Gastroesophageal sphincter (tissue), 4 donors: ENCODE results near the gene PDZD4. TPM values are rescaled to one million over a fixed set of nuclear protein-coding genes. Genes with fewer than 3 reads are reported as not detected.

Experiments used
- ATAC-seq: fragments of 150-250 bp; one replicate; pipeline ENCODE4 v1.9.1; 2016; ENCODE audit warnings: mild to moderate bottlenecking, moderate library complexity
- H3K27ac ChIP-seq, 4 donors: fragments of 200-600 bp; sonication (generic) in 3 of 4; 1 replicate in 3 of 4; 2 replicates in 1 of 4; pipeline ENCODE4 v1.5.1; 2016 to 2019
- H3K27me3 ChIP-seq: fragments of 200-600 bp; sonication (generic); one replicate; pipeline ENCODE4 v1.5.1; 2019
- H3K36me3 ChIP-seq, 2 donors: fragments of 200-600 bp; sonication (generic); one replicate each; pipeline ENCODE4 v1.5.1; 2019; ENCODE audit warnings: control low read depth in 1 of 2
- H3K4me1 ChIP-seq, 3 donors: fragments of 200-600 bp; sonication (generic); 1 replicate in 2 of 3; 2 replicates in 1 of 3; pipeline ENCODE4 v1.5.1; 2016 to 2019; ENCODE audit warnings: control low read depth in 2 of 3
- H3K4me3 ChIP-seq, 2 donors: fragments of 200-600 bp; sonication (generic); one replicate each; pipeline ENCODE4 v1.5.1; 2019; ENCODE audit warnings: mild to moderate bottlenecking in 1 of 2, moderate library complexity in 1 of 2
- H3K9me3 ChIP-seq, 3 donors: fragments of 200-600 bp; sonication (generic); one replicate each; pipeline ENCODE4 v1.5.1; 2017 to 2019; ENCODE audit warnings: control low read depth in 2 of 3
- EP300 ChIP-seq: sonication (generic); formaldehyde crosslinking; IDR thresholded peaks from one replicate; pipeline ENCODE4 v1.6.1; 2017; ENCODE audit warnings: antibody characterized with exemption, mild to moderate bottlenecking
- POLR2A ChIP-seq, 2 donors: fragments of 450-650 bp; IDR thresholded peaks; one replicate each; pipeline ENCODE4 v1.6.1; 2017; ENCODE audit warnings: antibody characterized with exemption in 2 of 2, mild to moderate bottlenecking in 2 of 2, moderate library complexity in 1 of 2
- POLR2AphosphoS5 ChIP-seq: sonication (generic); formaldehyde crosslinking; IDR thresholded peaks from one replicate; pipeline ENCODE4 v1.6.1; 2017; ENCODE audit warnings: antibody characterized with exemption
- WGBS, 2 donors: methylation state at CpG; one replicate each; pipeline ENCODE4 v1.1.5; 2018; ENCODE audit warnings: low coverage in 1 of 2; 5-methylcytosine and 5-hydroxymethylcytosine counted together
- total RNA-seq, 4 donors: library from RNA; depleted of rRNA; stranded (reverse); fragments of >200 nt; gene quantifications; one replicate each; pipeline ENCODE4 v1.1.0, GENCODE V29; 2016
- TF ChIP-seq, protein P1 (sequence below), 4 experiments: fragments of 200-600 bp in 2 of 4; fragments of 450-650 bp in 2 of 4; sonication (generic) in 1 of 4; IDR thresholded peaks; one replicate each; pipeline ENCODE4 v1.5.1; 2017 to 2019; ENCODE audit warnings: antibody characterized with exemption in 4 of 4, mild to moderate bottlenecking in 2 of 4, moderate library complexity in 2 of 4

Gene PDZD4
- total RNA-seq, 4 donors from 2014 or later: 10.6 to 48.5 (median 26.4) TPM

DNA sequence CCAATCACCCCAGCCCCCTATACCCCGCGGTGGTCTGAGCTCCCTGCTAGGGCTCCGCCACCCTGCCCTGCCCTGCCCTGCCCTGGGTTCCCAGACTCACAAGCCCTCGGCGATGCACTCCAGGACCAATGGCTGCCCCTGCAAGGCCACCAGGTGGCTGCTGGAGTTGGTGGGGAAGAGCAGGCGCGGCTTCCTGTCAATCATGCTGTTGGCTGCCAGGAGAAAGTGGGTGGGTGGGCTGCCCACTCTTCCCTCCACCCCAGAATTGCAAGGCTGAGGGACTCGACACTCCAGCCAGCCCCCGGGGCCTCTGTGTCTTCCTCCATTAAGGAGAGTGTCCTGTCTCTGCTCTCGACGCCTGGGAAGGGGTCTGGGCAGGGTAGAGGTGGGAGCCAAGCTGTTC is 39.9 kb upstream of the PDZD4 start:
- H3K27ac ChIP-seq: no peak overlapping the region
- H3K27me3 ChIP-seq: peaks cover 29% of the 10 kb centered on the region
- ATAC-seq: no peak
- no peak for TF ChIP-seq EP300
- no peak for TF ChIP-seq POLR2A (IDR thresholded peaks at IDR 0.05)
- TF ChIP-seq, protein P1, sequence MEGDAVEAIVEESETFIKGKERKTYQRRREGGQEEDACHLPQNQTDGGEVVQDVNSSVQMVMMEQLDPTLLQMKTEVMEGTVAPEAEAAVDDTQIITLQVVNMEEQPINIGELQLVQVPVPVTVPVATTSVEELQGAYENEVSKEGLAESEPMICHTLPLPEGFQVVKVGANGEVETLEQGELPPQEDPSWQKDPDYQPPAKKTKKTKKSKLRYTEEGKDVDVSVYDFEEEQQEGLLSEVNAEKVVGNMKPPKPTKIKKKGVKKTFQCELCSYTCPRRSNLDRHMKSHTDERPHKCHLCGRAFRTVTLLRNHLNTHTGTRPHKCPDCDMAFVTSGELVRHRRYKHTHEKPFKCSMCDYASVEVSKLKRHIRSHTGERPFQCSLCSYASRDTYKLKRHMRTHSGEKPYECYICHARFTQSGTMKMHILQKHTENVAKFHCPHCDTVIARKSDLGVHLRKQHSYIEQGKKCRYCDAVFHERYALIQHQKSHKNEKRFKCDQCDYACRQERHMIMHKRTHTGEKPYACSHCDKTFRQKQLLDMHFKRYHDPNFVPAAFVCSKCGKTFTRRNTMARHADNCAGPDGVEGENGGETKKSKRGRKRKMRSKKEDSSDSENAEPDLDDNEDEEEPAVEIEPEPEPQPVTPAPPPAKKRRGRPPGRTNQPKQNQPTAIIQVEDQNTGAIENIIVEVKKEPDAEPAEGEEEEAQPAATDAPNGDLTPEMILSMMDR (IDR thresholded peaks at IDR 0.05): no peak
- TF ChIP-seq POLR2AphosphoS5: no peak
- WGBS, 2 donors: no CpG with 5 or more reads among the region's 11 CpGs
- H3K9me3 ChIP-seq: no peaks in the 10 kb centered on the region
- no peaks in the 10 kb centered on the region for H3K36me3 ChIP-seq
- no peak overlapping the region for H3K4me3 ChIP-seq
- H3K4me1 ChIP-seq: no peaks in the 10 kb centered on the region

DNA sequence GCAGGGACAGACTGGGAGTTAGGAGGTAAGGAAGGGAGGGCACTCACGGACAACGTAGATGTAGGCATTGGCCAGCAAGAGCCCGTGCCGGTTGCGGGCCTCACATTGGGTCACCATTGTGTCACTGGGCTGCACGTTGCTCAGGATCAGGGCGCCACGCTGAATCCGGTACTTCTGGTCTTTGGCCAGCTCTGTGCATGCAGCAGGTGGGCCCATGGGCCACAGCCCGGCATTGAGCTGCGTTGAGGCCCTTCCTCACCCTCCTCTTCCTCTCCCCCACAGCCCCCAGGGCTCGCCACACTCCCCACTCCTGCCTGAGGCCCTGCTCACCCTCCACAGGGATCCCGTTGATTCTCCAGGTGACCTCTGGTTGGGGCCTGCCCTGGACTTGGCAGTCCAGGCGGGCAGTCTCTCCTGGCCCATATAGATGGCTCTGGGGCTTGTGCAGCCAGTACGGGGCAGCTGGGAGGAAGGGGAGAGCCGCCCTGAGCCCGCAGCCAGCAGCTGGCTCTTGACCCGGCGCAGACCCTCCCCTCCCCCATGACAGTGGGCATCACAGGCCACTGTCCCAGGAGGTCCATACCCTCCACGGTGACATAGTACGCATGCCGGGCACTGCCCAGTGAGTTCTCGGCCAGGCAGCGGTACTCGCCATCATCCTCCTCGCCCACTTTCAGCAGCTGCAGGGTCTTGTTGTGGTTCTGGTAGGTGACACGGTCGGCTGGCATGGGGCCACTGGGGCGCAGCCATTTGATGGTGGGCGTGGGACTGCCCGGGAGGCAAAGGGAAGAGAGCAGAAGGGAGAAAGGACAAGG is 39.3 kb upstream of the PDZD4 start:
- TF ChIP-seq POLR2AphosphoS5: no peak
- ATAC-seq: no peak
- Histone ChIP-seq H3K4me1 (no peaks in the 10 kb centered on the region), H3K27me3 (peaks cover 29% of the 10 kb centered on the region), H3K27ac (no peak overlapping the region), H3K4me3 (no peak overlapping the region), H3K36me3 (no peaks in the 10 kb centered on the region), H3K9me3 (no peaks in the 10 kb centered on the region)
- no CpG with 5 or more reads among the region's 31 CpGs for WGBS, 2 donors

DNA sequence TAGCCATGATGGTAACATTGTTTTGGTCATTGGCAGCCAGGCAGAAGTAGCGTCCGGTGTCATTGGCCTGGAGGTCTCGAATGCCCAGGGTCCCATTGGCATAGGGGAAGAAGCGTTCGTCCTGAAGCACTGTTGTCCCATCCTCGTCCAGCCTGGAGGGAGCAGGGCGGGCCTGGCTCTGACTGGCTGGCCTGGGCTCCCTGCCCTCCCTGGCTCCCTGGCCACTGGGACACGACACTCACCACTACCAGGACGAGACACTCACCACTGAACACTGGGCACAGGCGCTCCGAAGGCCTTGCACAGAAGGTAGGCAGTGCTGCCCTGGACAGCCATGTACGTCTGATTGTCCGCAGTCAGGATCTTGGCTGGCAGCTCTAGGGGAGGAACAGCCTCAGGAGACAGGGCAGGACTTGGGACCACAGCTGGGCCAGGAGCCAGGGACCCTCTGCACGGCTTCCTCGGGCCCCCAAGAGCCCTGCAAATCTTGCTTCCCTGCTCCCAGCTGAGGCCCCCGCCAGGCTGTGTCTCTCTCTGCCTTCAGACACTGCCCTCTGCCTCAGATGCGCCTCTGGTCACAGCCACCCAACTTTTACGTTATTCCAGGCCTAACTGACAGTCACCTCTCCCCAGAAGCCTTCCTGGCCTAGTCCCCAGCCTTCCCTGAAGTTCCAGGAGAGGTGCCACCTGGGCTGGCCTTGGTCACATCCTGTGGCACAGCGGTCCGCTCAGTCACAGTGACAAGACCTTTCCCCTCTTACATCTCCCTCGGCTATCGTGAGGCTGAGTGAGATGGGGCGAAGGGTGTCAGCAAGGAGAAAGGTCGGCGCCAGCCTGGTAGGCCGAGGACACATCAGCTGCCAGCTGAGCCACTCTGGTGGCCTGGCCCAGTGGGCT is 38.5 kb upstream of the PDZD4 start:
- no CpG with 5 or more reads among the region's 26 CpGs for WGBS, 2 donors
- TF ChIP-seq POLR2AphosphoS5 (no peak), EP300 (no peak), POLR2A (IDR thresholded peaks at IDR 0.05) (no peak)
- TF ChIP-seq, protein P1 (IDR thresholded peaks at IDR 0.05): no peak
- Histone ChIP-seq H3K4me1 (no peaks in the 10 kb centered on the region), H3K27me3 (peaks cover 29% of the 10 kb centered on the region), H3K9me3 (no peaks in the 10 kb centered on the region), H3K36me3 (no peaks in the 10 kb centered on the region), H3K4me3 (no peak overlapping the region), H3K27ac (no peak overlapping the region)
- no peak for ATAC-seq

GRCh38 chrX:153867671-153868070 is 37.3 kb upstream of the PDZD4 start:
- no peaks in the 10 kb centered on the region for H3K4me1 ChIP-seq
- no peaks in the 10 kb centered on the region for H3K36me3 ChIP-seq
- no CpG with 5 or more reads among the region's 13 CpGs for WGBS, 2 donors
- TF ChIP-seq, protein P1 (IDR thresholded peaks at IDR 0.05): no peak
- TF ChIP-seq POLR2A (IDR thresholded peaks at IDR 0.05) (no peak), POLR2AphosphoS5 (no peak), EP300 (no peak)
- no peak overlapping the region for H3K27ac ChIP-seq
- H3K9me3 ChIP-seq: no peaks in the 10 kb centered on the region
- no peak for ATAC-seq
- no peak overlapping the region for H3K4me3 ChIP-seq
- H3K27me3 ChIP-seq: peaks cover 29% of the 10 kb centered on the region

- Histone ChIP-seq H3K4me3 (no peak overlapping the region), H3K27me3 (peaks cover 27% of the 10 kb centered on the region), H3K36me3 (no peaks in the 10 kb centered on the region), H3K27ac (no peak overlapping the region), H3K9me3 (no peaks in the 10 kb centered on the region), H3K4me1 (no peaks in the 10 kb centered on the region)
- no peak for TF ChIP-seq POLR2AphosphoS5
- TF ChIP-seq, protein P1 (IDR thresholded peaks at IDR 0.05): no peak
- no peak for TF ChIP-seq POLR2A (IDR thresholded peaks at IDR 0.05)
- TF ChIP-seq EP300: no peak
- no peak for ATAC-seq
- WGBS, 2 donors: 65% methylated on average over 4 of the region's 9 CpGs; no CpG with 5 or more reads in 1 of the 2 donors
Measured at GRCh38 chrX:153867139-153867538, 36.8 kb upstream of the PDZD4 start.
